Measurements from ENCODE around the gene SCD5. TPM values are rescaled to one million over a fixed set of nuclear protein-coding genes. Genes with fewer than 3 reads are reported as not detected.

The SCD5 gene
- total and polyA plus RNA-seq, 2 of the 4 experiments (the other 2 are of a cell fraction): 12.4 to 13.5 TPM

GRCh38 chr4:82667761-82668480 lies 130.7 kb downstream of the SCD5 start:
- ATAC-seq (ENCODE audit: low read depth) (no peak), DNase-seq (no peak)
- no peak overlapping the region for H4K5ac ChIP-seq (ENCODE audit: low read depth, low read length)
- H3K9me1 ChIP-seq (ENCODE audit: insufficient read depth, low read length): no peaks in the 10 kb centered on the region
- no peak overlapping the region for H2AK9ac ChIP-seq (replicated peaks; ENCODE audit: low read depth, low read length, poor library complexity)
- no peaks in the 10 kb centered on the region for H3K27me3 ChIP-seq (ENCODE audit: control insufficient read depth, insufficient read depth, low read length)
- no peak overlapping the region for H3K56ac ChIP-seq (ENCODE audit: extremely low read depth, insufficient read depth, low read length)
- WGBS, 2 experiments (ENCODE audit: extremely low coverage in 2 of 2, insufficient read length in 1 of 2): no CpG with 5 or more reads among the region's 2 CpGs
- H4K91ac ChIP-seq (ENCODE audit: insufficient read depth, low read depth, low read length): no peak overlapping the region
- H3K27ac ChIP-seq (ENCODE audit: insufficient read depth, low read length): no peak overlapping the region
- dilution Hi-C loops (cut with HindIII; ENCODE audit: low sequenced_read_pairs, unreplicated experiment) (no loop called here), intact Hi-C loops (cut with micrococcal nuclease) (no loop called here), in situ Hi-C loops (cut with MboI; ENCODE audit: low sequenced_read_pairs) (no loop called here)
- H3K14ac ChIP-seq (replicated peaks; ENCODE audit: low read depth, low read length): no peak overlapping the region
- H4K20me1 ChIP-seq (ENCODE audit: insufficient read depth, low read length): no peaks in the 10 kb centered on the region
- CTCF ChIA-PET: interaction anchor here (1.2 kb wide), 1 partner anchor 20 kb away, joined by 3 read pairs; no protein-coding TSS in a partner anchor
- H2BK15ac ChIP-seq (ENCODE audit: low read depth, low read length): no peak overlapping the region
- no peaks in the 10 kb centered on the region; the same call in 1 of the 2 replicates for H3K36me3 ChIP-seq (ENCODE audit: control insufficient read depth, insufficient read depth, low read length)
- no peak overlapping the region for H3K18ac ChIP-seq (ENCODE audit: low read depth, low read length)
- H2BK20ac ChIP-seq (ENCODE audit: low read depth, low read length): no peak overlapping the region
- no peak overlapping the region for H2BK5ac ChIP-seq (ENCODE audit: low read depth, low read length, poor library complexity, severe bottlenecking)
- no peak overlapping the region for H2AFZ ChIP-seq (replicated peaks; ENCODE audit: low read length, poor library complexity)
- TF ChIP-seq MAFK (IDR thresholded peaks at IDR 0.05; ENCODE audit: low read depth, low read length) (no peak), MXI1 (IDR thresholded peaks at IDR 0.05; ENCODE audit: borderline replicate concordance, low read depth, low read length) (no peak), CHD1 (IDR thresholded peaks at IDR 0.05; ENCODE audit: low read depth, low read length) (no peak), NFE2L2 (IDR thresholded peaks at IDR 0.05; ENCODE audit: low read depth, low read length) (no peak), USF2 (IDR thresholded peaks at IDR 0.05; ENCODE audit: low read depth, low read length) (no peak), RCOR1 (IDR thresholded peaks at IDR 0.05; ENCODE audit: insufficient replicate concordance, low read length) (no peak), MAZ (IDR thresholded peaks at IDR 0.05; ENCODE audit: borderline replicate concordance, low read depth, low read length) (no peak), CEBPB (IDR thresholded peaks at IDR 0.05; ENCODE audit: low read depth, low read length) (no peak), POLR2A (IDR thresholded peaks at IDR 0.05; ENCODE audit: low read depth, low read length) (no peak), SMC3 (IDR thresholded peaks at IDR 0.05; ENCODE audit: low read depth, low read length) (no peak), RFX5 (IDR thresholded peaks at IDR 0.05; ENCODE audit: low read depth, low read length) (no peak)
- no peak overlapping the region for H2BK120ac ChIP-seq (ENCODE audit: low read depth, low read length)
- H2AK5ac ChIP-seq (ENCODE audit: low read depth, low read length): no peak overlapping the region
- no peak overlapping the region for H4K8ac ChIP-seq (ENCODE audit: low read depth in 2 of 2, low read length in 2 of 2)
- no peaks in the 10 kb centered on the region for H3K9me3 ChIP-seq (ENCODE audit: control insufficient read depth, insufficient read depth, low read length)
- H3K4me2 ChIP-seq (ENCODE audit: low read depth, low read length): no peak overlapping the region
- POLR2A ChIA-PET (ENCODE audit: unreplicated experiment): no interaction called here
- H3K4ac ChIP-seq (ENCODE audit: low read depth, low read length): no peak overlapping the region
- H3K9ac ChIP-seq (ENCODE audit: low read depth, low read length): no peak overlapping the region
- no peaks in the 10 kb centered on the region for H3K79me1 ChIP-seq (ENCODE audit: low read depth in 1 of 2, low read length in 2 of 2)
- no peak overlapping the region for H3K4me3 ChIP-seq (ENCODE audit: insufficient read depth, low read depth, low read length)
- no TSS peak for BruUV-seq (replicated peaks)
- no peak overlapping the region for H3K23ac ChIP-seq (ENCODE audit: low read depth, low read length)
- no peaks in the 10 kb centered on the region for H3K4me1 ChIP-seq (ENCODE audit: control insufficient read depth, insufficient read depth, low read length)

Data from IMR-90 (cell line).